ENCODE data around the gene LPP.
"Not testable (repeated sequence)": the region's sequence is repeated elsewhere in the genome, so short reads cannot be mapped to it uniquely, and the experiment has no call there.

LPP gene

DNA sequence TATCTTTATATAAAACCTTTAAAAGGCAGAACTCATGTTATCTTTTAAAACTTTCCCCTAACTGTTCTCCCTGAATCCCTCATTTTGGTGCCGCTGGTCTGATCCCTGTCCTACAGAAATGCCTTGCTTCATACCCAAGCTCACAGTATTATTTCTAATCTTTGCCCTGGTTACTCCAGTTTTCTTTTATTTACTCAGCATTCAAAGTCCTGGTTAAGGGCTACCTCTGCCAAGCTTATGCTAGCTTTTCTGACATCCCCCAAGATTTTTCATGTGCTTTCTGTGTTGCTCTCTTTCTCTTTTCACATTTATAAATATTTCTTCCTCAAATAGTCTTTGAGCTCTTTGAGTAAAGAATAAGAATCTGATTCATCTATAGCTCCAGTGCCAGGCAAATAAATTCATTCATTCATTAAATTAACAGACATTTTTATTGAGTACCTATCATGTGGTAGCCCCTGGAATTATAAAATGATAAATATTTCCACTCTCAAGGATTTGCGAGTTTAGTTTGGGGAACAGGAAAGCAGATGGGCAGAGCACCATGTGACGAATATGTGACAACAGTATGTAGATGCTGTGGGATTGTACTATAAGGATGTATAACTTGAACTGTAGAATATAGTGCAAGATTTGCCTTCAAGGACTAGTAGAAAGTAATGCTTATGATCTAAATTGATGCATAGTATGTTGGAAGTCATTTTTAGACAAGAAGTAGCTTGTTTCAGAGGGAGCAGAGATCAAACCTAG is 247.5 kb downstream of the LPP start:
- DNase-seq, result no peak

GRCh38 chr3:188402229-188402628 is 248.3 kb downstream of the LPP start:
- no peak for DNase-seq

GRCh38 chr3:188403404-188403803 is 249.4 kb downstream of the LPP start:
- DNase-seq, result no peak

- DNase-seq, result no peak
These were observed 250.2 kb downstream of the LPP start for GRCh38 chr3:188404124-188404523.

DNA sequence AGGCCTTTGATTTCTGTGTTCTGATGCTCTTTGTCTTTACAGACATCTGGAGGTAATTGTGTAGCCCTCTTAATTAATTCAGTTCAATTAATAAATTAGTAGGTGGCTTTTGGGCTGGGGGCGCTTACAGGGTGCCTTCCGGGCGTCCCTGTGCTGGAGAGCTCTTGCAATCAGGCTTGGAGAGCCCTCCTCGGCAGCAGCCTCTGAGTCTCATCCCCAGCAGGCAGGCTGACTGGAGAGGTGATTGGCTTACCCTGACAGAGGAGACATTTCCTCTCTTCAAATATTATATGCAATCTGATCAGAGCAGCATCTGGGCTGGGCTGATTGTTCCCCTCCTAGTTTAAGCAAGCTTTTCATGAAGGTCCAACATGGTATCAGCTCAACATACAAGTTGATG is 250.7 kb downstream of the LPP start:
- no peak for DNase-seq

DNA sequence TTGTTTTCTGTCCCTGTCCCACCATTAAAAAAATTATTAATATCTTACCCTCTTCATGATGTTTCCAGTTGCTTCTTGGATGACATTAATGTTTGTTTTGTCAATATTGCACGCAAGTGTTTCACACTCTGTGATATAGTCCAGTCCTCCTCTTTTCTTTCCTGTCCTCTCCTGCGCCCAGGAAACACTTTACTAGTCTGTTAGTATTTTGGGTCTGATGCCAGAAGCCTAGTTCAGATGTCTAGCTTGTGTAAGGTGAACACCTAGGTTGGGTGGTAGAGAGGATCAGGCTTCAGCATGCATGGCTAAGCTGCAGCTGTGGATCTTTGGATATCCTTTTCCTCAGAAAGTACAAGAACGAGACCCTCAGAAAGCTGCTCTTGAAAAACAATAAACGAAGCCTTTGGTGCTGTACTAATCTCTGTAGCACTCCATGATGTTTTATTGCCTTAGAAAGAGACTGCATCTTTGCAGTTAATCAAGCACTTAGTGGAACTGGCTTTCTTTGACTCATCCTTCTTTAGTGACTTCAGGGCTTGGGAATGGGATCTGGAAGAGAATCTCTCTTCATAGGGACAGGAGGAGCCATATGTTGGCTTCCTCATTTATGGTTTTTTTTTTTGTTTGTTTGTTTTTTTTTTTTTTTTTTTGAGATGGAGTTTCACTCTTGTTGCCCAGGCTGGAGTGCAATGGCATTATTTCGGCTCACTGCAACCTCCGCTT is 253.4 kb downstream of the LPP start:
- no peak for DNase-seq

DNA sequence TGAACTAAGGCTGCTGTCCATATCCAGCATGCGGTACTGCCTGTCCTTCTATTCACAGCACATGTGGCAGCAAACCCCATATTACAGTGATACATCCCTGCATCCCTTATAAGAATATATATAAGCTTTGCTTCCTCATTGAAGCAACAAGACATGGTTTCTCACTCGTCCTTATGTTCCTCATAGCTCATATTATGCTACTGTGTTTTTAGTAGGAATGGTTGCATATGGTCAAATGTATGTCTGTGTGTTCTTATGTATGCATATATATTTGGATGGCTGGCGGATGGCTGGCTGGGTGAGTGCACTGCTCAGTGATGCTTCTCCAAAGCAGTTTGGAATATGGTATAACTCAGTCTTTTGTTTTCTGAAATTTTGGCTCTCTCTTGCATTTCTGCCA is 254.9 kb downstream of the LPP start:
- DNase-seq, result no peak

DNA sequence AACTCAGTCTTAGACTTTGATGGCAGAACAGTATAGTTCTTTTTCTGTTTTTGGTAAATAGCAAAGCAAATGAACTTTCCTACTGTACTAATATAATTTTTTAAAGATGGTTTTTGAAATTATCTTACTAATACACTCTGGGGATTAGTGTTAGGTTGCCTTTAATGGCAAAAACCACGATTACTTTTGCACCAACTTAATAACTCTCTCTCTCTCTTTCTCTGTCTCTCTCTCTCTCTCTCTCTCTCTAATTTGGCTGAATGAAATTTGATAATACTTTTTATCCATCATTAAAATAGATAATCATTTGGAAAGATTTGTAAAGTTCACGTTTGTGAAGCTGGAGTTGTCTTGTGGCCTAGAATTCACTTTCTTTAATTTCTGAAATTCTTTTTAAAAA is 257.8 kb downstream of the LPP start:
- no peak for DNase-seq

DNA sequence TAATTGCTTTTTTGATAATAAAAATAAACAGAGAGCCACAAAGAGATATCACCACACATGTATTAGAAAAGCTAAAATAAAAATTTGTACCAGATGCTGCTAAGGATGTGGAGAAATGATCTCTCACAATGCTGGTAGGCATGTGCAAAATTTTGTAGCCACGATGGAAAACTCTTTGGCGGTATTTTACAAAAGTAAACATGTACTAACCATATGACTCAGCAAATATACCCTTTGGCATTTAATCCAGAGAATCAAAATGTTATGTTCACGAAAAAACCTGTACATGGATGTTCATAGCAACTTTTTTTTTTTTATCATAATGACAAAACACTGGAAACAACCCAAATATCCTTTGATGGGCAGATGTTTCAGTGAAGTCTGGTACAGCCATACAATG is 261.2 kb downstream of the LPP start:
- DNase-seq, result no peak

DNA sequence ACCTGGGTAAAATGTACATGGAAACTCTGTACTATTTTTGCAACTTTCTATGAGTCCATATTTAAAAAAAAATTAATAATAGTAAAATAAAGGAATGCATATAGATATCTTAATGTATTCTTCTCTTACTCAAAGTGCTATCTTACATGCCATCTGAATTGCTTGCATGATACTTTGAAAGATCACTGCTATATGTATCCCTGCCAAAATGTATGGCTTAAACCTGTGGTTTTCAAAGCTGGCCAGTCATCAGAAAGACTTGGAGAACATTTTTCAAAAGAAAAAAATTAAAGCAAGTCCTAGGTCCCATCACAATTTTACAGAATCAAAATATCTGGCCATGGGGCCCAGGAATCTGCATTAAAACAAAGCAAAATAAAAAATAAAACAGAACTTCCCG is 262.1 kb downstream of the LPP start:
- DNase-seq, result no peak

DNA sequence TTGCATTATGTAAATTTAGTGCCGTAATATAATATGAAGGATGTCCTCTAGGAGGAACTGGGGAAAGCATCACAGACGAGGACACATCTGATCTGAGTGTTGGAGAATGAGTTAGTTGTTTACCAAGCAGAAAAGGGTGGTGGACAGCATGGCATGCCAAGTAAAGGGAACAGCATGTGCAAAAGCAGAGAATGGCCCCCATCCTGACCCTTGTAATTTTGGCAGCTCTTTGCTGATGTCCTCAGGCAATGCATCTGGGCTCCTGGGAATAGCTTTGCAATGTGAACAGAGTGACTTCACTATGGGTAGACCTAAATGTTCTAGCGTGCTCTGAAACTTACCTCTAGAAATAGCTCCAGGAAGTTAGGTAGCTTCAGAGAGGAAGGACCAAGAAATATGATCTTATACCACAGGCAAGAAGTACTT is 263.3 kb downstream of the LPP start:
- DNase-seq, result no peak

DNA sequence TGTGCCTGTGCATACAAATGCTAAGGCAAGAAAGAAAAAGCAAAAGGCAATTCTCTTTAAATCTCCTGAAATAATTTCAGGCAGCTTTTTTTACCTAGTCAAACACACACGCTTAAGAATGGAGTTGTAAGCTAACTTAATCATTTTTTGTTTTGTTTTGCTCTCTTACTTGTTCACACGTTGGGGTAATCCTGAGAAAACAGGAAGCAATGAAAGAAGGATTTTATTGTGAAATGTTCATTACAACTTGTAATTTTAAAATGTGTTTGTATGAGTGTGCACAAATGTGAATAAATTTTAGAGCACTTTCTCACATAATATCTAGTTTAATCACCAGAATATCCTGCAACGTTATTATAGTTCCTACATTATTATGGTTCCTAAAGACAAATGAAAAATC is 263.8 kb downstream of the LPP start:
- no peak for DNase-seq

DNA sequence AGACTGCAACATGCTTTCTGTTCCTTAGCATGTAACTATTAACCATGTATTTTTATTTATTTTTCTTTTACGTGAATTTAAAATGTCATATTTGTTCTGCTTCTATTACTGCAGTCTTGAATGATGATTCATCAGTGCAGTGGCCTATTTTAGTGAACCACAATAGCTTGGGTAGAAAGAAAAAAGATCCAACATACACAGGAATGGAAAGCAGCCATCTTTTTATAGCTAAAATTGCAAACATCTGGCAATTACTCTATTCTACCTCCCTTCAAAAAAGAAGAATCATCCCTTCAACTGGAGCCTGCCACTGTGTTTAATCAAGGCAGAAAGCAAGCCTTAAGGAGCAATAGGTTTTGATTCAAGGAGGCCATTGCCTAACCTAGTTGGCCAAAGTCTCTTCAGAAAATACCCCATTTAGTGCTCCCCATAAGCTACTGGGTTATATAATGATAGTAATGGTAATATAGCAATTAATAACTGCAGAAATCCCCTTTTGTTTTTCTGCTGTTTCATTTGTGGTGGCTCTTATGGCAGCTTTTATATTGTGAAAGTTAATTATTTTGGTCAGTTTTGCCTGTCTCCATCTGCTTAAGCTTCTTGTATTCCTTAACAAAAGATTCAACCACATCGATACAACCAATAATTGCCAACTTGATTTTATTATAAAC is 267.3 kb downstream of the LPP start:
- DNase-seq, result no peak

GRCh38 chr3:188421836-188422540 is 268.0 kb downstream of the LPP start:
- no peak for DNase-seq

DNA sequence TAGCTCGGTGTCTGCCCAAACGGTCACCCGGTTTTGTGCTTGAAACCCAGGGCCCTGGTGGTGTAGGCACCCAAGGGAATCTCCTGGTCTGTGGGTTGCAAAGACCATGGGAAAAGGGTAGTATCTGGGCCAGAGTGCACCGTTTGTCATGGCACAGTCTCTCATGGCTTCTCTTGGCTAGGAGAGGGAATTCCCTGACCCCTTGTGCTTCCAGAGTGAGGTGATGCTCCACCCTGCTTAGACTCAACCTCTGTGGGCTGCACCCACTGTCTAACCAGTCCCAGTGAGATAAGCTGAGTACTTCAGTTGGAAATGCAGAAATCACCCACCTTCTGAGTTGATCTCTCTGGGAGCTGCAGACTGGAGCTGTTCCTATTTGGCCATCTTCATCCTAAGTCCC is 274.0 kb downstream of the LPP start:
- not testable (repeated sequence) for DNase-seq

GRCh38 chr3:188431040-188431439 is 277.1 kb downstream of the LPP start:
- no peak for DNase-seq

DNA sequence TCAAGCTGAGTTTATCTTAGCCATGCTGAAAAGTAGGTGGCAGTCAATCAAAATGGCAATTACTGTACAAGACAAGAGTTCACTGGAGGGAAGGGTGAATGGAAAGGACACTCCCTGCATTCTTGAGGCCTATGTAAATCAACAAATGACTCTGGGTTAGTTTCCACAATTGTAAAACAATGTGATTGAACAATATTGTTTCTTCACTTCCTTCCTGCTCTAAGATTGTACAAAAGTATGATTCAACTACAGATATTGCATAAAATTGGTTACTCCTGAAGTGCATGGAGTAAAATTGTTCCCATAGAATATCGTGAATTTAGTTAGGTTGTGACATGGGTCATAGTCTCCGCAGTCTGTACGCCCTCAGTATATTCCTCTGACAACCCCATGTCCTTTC is 277.6 kb downstream of the LPP start:
- DNase-seq, result no peak

DNA sequence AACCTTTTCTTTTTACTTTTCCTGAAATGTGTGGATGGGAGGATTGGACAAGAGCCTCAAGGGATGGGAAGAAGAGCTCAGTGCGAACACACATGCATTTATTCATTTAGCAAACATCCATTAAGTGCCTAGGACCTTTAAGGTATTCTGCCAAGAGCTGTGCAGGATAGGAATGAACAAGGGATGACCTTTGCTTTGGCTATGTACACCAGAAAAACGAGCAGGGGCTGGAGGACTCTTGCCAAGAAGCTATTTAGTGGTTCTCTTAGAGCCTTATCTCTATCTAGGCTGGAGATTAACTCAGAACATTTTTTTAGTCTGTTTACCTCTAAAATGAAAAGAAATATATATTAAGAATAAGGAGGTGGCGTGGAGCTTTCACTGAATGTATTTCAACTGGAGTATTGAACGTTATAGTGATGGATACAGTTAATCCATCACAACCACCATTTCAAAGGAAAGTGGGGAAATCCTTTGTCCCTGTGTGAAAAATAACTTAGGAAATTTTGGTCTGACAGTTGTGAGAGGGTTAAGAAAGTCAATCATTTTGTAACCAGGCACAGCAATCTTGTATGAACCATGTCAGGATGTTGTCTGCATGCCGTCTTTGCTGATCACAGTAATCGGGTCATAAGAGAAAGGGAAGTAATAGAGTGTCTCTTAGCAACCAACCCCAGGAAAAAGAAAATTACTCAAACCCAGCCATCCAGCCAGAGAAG is 279.0 kb downstream of the LPP start:
- no peak for DNase-seq

- DNase-seq, result no peak
These were observed 279.7 kb downstream of the LPP start for GRCh38 chr3:188433521-188434150.

DNA sequence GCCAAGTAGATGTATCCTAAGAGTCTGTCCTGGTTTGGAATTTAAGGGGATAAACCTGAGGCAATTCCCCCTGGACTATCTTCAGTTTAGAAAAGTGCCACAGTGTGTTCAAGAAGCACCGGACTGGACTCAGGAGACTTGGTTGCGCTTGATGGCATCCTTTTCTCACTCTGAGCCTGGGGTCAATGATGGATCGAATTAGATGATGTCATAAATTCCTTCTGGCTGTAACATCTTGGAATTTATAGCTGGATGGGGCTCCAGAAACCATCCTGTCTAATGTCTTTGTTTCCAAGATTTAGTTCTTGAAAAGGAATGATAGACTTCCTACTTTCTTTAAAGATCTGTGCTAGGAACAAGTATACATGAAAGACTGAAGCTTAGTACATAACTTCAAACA is 280.6 kb downstream of the LPP start:
- no peak for DNase-seq

GRCh38 chr3:188435266-188435665 is 281.3 kb downstream of the LPP start:
- no peak for DNase-seq

- DNase-seq, result no peak
These were observed 284.0 kb downstream of the LPP start for GRCh38 chr3:188437926-188438325.
